NCI-H2081 (cell line): Measurements from ENCODE around the gene PTGR3.
A peak's percentile ranks its signal among the peaks of the same experiment; 100 is the strongest.

Experiments
- DNase-seq, 2 experiments: peaks; one replicate each; lab custom pipeline; 2025; lab: John Stamatoyannopoulos, UW

PTGR3 gene

DNA sequence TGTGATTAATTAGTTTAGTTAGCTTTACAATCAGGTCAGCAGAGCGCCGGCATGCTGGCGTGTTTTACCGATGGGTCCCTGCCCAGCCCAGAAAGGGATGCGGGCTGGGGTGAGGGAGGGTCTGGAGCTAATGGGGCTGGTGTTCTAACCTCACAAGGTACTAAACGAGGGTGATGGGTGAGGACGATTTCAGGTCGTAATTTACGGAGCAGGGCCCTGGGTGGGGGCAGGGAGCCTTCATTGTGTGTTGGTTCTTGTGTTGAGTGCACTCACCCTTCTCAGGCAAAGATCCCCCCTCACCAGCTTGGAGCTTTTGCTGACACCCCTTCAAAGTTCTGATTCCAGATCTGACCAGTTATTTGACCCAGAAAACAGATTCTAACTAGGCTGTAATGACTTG is 39.5 kb downstream of the PTGR3 start:
- DNase-seq = no peak

DNA sequence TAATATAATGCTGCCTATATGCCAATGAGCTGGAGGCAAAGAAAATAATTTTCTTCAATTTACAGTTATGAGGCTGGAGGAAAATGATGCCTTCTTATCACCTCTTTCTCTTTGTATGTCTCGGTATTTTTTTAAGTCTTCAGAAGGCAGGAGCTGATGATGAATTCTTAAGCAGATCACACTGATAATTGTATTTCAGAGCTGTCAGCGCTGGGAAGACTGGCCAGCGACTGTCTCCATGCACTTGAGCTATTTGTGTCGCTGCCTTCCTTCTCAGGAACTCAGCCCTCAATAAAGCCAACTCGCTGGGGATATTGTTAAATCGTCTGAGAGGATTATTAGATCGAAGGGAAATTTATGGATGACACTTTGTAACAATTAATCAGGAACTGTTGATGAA is 40.3 kb downstream of the PTGR3 start:
- DNase-seq = no peak

DNA sequence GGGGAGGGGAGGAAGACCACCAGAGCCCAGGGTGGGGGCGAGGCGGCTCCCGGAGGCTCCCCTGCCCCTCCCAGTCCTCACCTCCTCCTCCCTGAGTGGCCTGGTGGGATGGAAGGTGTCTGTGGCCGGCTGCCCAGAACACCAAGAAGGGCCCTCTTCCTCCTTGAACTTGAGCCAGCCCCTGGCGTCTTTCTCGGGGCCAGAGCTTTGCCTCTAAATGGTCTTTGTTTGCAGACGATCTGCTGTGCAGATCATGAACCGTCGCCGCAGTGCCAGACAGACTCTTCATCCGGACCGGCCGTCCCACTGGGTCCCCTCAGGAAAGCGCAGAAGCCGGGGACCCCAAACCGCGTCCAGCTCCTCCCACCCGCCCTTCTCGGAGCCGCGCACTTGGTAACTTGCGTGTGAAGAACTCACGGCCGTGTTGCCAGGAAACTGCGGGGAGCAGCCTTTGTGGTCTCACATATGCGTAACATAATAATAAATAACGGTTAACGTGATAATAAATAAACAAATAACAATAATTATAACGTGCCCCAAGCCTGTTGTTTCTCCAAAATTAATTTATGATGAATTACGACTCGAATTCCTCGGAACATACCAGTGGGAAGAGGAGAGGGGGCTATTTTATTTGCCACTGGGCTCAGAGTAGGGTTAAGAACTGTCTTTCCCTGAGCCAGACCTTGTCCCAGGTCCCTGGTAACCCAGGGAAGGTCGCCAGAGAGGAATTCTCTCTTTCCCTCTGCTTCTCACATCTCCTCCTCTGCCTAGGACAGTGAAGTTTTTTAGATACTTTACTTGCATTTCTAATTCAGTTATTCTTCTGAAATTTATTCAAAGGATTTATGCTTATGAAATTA is 41.0 kb downstream of the PTGR3 start:
- peak in 1 of 2 experiments; percentile 22 for DNase-seq

- no peak for DNase-seq
These were observed 41.8 kb downstream of the PTGR3 start for GRCh38 chr18:75167137-75167536.

DNA sequence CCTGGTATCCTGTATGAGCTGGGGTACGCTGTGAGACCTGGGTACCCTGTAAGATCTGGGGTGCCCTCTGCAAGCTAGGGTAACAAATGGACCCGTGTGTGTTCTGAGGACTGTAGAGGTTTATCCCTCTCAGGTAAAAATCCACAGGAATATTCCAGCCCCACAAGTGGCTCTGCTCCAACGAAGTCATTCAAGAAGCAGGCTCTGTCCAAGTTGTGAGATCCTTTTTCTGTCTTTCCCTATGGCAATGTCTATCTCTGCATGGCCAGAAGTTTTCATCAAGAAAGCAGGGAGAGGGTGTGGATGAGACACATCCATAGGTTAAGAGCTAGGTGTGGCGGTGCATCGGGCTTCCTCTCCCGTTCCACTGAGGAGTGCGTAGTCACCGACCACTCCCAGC is 43.0 kb downstream of the PTGR3 start:
- DNase-seq = no peak

DNA sequence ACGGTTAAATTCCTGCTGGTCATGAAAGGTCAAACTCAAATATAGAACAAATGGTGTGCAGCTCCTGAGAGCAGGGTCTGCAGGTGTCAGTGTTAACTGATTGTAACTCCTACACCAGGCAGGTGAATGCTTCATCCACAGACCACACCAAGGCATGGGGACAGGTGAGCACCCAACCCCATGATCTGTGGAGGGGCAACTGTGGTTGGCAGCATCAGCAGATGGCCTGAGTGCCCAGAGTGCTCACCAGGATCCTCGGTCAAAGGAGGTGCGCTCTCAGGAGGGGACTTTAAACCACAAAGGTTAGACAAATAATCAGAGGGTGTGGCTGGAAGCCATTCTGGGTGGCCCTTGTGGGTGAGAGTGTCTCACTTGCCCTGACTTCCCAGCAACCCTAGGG is 44.5 kb downstream of the PTGR3 start:
- DNase-seq = no peak

GRCh38 chr18:75163736-75164135 is 45.2 kb downstream of the PTGR3 start:
- DNase-seq = no peak

DNA sequence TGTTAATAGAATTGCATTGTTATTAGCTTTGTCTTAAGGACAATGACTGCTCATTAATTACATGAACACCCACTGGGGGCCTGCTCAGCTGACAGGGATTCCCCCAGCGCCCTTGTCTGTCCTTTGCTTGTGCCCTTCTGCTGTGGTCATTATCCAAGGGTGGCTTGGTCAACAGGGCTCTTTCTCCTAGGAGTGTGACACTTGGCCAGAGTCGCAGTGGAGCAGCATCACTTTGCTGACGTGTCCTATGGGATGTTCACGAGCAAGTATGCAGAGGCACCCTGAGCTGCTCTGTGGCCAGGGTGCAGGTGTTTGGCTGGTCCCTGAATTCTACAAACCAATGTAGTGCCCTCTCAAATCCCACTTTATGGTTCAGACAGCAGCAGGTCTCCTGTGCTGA is 46.0 kb downstream of the PTGR3 start:
- DNase-seq = no peak

GRCh38 chr18:75162467-75162866 is 46.5 kb downstream of the PTGR3 start:
- no peak for DNase-seq

GRCh38 chr18:75161256-75162028 is 47.5 kb downstream of the PTGR3 start:
- peak; percentile 67 to 75 for DNase-seq

DNA sequence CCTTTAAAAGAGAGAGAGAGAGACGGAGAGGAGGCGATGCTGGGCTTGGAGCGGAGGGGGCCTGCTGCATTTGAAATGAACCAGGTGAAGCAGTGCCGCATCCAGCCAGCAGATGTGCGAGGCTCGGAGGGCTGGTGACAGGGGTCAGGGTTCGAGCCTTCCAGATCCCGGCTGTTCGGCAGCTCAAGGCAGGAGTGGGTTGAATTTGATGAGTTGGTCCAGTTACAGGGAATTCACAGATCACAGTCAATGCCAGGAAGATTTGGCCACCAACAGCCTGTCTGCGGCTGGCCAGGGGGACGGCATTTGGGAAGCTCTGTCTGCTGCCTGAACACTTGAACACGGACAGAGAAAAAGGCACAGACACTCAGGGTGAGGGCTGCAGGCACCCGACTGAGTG is 48.6 kb downstream of the PTGR3 start:
- DNase-seq = peak in 1 of 2 experiments; percentile 22

GRCh38 chr18:75159646-75160356 is 49.1 kb downstream of the PTGR3 start:
- DNase-seq = no peak

DNA sequence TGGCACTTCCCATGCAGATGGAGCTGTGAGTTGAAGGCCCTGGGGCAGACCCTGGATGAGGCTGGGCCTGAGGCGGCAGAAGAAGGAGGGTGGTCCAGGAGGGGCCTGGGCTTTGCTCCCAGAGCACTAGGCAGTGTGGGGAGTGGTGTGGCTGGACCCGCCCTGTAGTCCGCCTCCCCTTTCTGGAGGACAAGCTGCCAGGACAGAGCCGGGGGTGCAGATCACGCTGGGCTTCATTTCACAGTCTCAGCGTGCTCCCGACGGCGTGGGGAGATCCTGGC is 49.8 kb downstream of the PTGR3 start:
- DNase-seq = no peak
